Uterus (tissue), 4 donors: ENCODE data around the gene ZNF20. TPM values are rescaled to one million over a fixed set of nuclear protein-coding genes. Genes with fewer than 3 reads are reported as not detected.

Experiments
- DNase-seq, 2 donors: peaks; one replicate each; pipeline ENCODE4 v3.0.0-alpha.2; 2019 to 2020
- H3K27ac ChIP-seq, 2 donors: fragments of 200-600 bp; sonication (generic); 1 replicate in 1 of 2; 2 replicates in 1 of 2; pipeline ENCODE4 v1.5.1; 2016 to 2018
- H3K27me3 ChIP-seq, 2 donors: fragments of 200-600 bp; sonication (generic); one replicate each; pipeline ENCODE4 v1.5.1; 2018 to 2019; ENCODE audit warnings: control low read depth in 1 of 2
- H3K36me3 ChIP-seq, 2 donors: fragments of 200-600 bp; sonication (generic); one replicate each; pipeline ENCODE4 v1.5.1; 2019; ENCODE audit warnings: control low read depth in 1 of 2
- H3K4me1 ChIP-seq, 2 donors: fragments of 200-600 bp; sonication (generic); one replicate each; pipeline ENCODE4 v1.5.1; 2018 to 2019; ENCODE audit warnings: control low read depth in 1 of 2
- H3K4me3 ChIP-seq, 2 donors: fragments of 200-600 bp; sonication (generic); 1 replicate in 1 of 2; 2 replicates in 1 of 2; pipeline ENCODE4 v1.5.1; 2018 to 2019; ENCODE audit warnings: mild to moderate bottlenecking in 1 of 2
- H3K9me3 ChIP-seq, 2 donors: fragments of 200-600 bp; sonication (generic); one replicate each; pipeline ENCODE4 v1.5.1; 2019; ENCODE audit warnings: control low read depth in 1 of 2
- POLR2A ChIP-seq, 2 donors: fragments of 450-650 bp; IDR thresholded peaks; one replicate each; pipeline ENCODE4 v1.6.1; 2016; ENCODE audit warnings: antibody characterized with exemption in 2 of 2, mild to moderate bottlenecking in 1 of 2, moderate library complexity in 1 of 2
- intact Hi-C: fragments of 100-400 bp; cut with DNase I; formaldehyde crosslinking; loops from one replicate; pipeline ENCODE4 v1.15.1; 2023; ENCODE audit warnings: low total_unique reads
- total RNA-seq, 4 donors: library from RNA; depleted of rRNA in 3 of 4; stranded (reverse); fragments of >200 nt in 3 of 4; gene quantifications; one replicate each; pipeline versions ENCODE4 v1.1.0 to v1.2.4, GENCODE V29; 2014 to 2023
- TF ChIP-seq, protein P1 (sequence below), 4 experiments: fragments of 200-600 bp in 2 of 4; fragments of 450-650 bp in 2 of 4; sonication (generic) in 2 of 4; IDR thresholded peaks; one replicate each; pipeline ENCODE4 v1.5.1; 2016 to 2019; ENCODE audit warnings: antibody characterized with exemption in 4 of 4, mild to moderate bottlenecking in 2 of 4, moderate library complexity in 1 of 4
- donor health status: DM: yes; HTN: yes; CAD: no.

The ZNF20 gene
- total RNA-seq, 4 donors from 2014 or later, result 5.0 to 15.7 TPM; not detected in 2

DNA sequence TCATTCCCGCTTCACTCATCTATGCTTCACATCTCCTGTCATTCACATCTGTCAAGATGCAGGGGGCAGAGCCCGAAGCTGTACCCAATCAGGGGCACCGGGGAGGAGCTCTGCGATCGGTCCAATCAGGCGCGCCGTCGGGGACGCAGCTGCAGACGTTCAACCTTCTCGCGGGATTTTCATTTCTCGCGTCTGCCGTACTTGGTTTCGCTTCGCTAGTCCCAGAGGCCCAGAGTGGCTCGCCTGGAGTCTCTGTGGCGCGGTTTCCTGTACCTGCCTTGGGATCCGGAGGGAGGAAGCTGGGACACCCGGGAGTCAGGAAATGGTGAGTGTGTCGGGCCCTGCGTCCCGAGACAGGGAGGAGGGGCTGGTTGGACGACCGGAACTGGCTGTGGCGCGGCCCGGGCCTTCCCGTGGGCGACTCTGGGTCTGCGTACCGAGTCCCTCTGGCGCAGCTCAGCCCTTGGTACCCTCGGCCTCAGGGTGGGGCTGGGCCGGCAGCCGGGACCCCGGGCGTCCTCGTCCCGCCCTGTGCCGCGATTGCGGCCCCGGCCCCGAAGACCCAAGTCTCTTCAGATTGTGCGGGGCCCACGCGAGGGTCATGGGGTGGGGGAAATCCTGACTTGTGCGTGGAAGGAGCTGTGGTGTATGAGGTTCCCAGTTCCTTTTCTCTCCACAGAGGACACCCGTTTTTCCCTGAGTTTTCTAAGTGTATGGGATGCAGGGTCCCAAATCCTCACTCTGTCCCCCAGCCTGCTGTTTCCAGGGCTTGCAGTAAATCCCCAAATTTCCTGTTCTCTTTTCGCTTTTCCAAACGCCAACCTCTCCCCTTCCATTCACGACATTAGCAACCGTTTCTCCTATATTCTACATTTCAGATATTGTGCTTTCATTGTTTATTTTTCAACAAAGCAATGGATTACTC lies 23.0 kb upstream of the ZNF20 start, which contains the start of gene ZNF136:
Gene ZNF136, plus strand, starts transcription at position 215 of the 925 bp plus-strand sequence. Its CDS starts 108 bp downstream, at position 323.
- H3K27ac ChIP-seq, result peak within 1 kb of the TSS; percentile 89 to 93
- TF ChIP-seq POLR2A (IDR thresholded peaks at IDR 0.05), result peak; percentile 76 to 80
- TF ChIP-seq, protein P1, sequence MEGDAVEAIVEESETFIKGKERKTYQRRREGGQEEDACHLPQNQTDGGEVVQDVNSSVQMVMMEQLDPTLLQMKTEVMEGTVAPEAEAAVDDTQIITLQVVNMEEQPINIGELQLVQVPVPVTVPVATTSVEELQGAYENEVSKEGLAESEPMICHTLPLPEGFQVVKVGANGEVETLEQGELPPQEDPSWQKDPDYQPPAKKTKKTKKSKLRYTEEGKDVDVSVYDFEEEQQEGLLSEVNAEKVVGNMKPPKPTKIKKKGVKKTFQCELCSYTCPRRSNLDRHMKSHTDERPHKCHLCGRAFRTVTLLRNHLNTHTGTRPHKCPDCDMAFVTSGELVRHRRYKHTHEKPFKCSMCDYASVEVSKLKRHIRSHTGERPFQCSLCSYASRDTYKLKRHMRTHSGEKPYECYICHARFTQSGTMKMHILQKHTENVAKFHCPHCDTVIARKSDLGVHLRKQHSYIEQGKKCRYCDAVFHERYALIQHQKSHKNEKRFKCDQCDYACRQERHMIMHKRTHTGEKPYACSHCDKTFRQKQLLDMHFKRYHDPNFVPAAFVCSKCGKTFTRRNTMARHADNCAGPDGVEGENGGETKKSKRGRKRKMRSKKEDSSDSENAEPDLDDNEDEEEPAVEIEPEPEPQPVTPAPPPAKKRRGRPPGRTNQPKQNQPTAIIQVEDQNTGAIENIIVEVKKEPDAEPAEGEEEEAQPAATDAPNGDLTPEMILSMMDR (IDR thresholded peaks at IDR 0.05), result peak in 1 of 4 experiments; percentile 14
- DNase-seq, result peak; percentile 91 to 94
- H3K4me3 ChIP-seq, result peak within 1 kb of the TSS; percentile 77 to 90
- intact Hi-C loops, result no loop called here
- no peaks in the 10 kb centered on the region for H3K27me3 ChIP-seq
- no peaks in the 10 kb centered on the region for H3K9me3 ChIP-seq
- no peaks in the 10 kb centered on the region for H3K36me3 ChIP-seq
- H3K4me1 ChIP-seq, result peaks cover 2 to 3% of the 10 kb centered on the region in 2 donors

DNA sequence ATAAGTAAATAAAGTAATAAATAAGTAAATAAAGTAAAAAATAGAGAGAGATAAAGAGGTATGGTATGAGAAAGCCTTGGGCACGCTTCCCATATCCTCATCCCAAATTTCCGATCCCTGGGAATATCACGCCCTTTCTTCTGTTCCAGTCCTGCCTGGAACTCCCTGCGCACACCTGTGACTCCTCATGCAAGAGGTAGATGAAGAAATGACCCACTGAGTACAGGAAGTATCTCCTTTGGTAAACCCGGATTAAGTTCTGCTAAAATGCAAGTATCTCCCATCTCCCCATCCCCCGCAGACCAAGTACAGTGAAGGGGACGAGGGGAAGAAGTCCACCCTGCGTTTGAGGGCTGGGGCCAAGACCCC lies 22.3 kb upstream of the ZNF20 start:
- Histone ChIP-seq H3K27me3 (no peaks in the 10 kb centered on the region), H3K36me3 (no peaks in the 10 kb centered on the region), H3K4me1 (peaks cover 2 to 3% of the 10 kb centered on the region in 2 donors), H3K4me3 (peak overlapping the region; percentile 77 to 90), H3K9me3 (no peaks in the 10 kb centered on the region), H3K27ac (peak overlapping the region; percentile 89 to 93)
- intact Hi-C loops, result no loop called here
- no peak for TF ChIP-seq POLR2A (IDR thresholded peaks at IDR 0.05)
- TF ChIP-seq, protein P1 (IDR thresholded peaks at IDR 0.05), result no peak
- DNase-seq, result no peak

DNA sequence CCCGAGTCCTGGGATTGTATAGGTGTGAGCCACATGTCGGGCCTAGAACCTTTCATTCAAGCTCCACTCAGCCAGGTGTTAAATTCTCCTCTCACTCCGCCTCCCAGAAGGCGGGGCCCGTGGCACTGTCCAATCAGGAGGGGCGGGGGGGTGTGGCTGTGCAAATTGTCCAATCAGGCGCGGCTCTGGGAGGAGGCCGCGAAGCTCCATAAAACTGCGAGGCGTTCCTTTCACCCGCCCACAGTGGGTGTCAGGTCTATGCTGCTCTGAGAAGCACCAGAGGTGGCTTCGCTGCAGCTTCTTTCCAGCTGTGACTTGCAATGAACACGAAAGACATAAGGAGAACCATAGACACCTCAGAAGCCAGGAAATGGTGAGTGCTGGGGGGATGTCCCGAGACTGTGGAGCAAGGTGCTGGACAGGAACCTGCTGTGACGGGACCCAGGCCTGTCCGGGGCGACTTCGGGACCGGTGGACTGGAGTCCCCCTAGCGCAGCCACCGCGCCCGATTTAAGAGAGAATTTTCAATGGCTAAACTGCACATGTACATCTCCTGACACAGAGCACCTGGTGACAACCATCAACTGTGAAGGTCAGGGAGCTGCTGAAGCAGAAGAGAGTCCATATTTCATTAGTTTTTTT lies 19.7 kb upstream of the ZNF20 start:
- no peak overlapping the region for H3K27ac ChIP-seq
- H3K36me3 ChIP-seq, result no peaks in the 10 kb centered on the region
- no peaks in the 10 kb centered on the region for H3K9me3 ChIP-seq
- intact Hi-C loops, result no loop called here
- H3K4me3 ChIP-seq, result no peak overlapping the region
- TF ChIP-seq, protein P1 (IDR thresholded peaks at IDR 0.05), result no peak
- no peak for TF ChIP-seq POLR2A (IDR thresholded peaks at IDR 0.05)
- H3K4me1 ChIP-seq, result peaks cover 2 to 3% of the 10 kb centered on the region in 2 donors
- H3K27me3 ChIP-seq, result no peaks in the 10 kb centered on the region
- DNase-seq, result no peak

- no peaks in the 10 kb centered on the region for H3K27me3 ChIP-seq
- intact Hi-C loops, result no loop called here
- peak within 1 kb of the TSS; percentile 70 to 79 for H3K27ac ChIP-seq
- H3K4me3 ChIP-seq, result peak within 1 kb of the TSS; percentile 73 to 93
- no peaks in the 10 kb centered on the region for H3K4me1 ChIP-seq
- TF ChIP-seq, protein P1 (IDR thresholded peaks at IDR 0.05), result no peak
- peak; percentile 10 to 44 for TF ChIP-seq POLR2A (IDR thresholded peaks at IDR 0.05)
- no peaks in the 10 kb centered on the region for H3K9me3 ChIP-seq
- peak; percentile 82 to 85 for DNase-seq
- H3K36me3 ChIP-seq, result no peaks in the 10 kb centered on the region
Observed at GRCh38 chr19:12156223-12157058, 16.3 kb upstream of the ZNF20 start, which contains the start of gene ZNF625. TSS of gene ZNF625 (minus strand) at chr19:12156734. CDS start at chr19:12156558, 176 bp downstream.
